Mesodermal cell (in vitro differentiated cells): Measurements from ENCODE around the gene RNF207.

Experiments used
- H3K27ac ChIP-seq: 2 replicates; pipeline ENCODE4 v1.7.0; 2013; ENCODE audit warnings: mild to moderate bottlenecking, low read depth, low read length, moderate library complexity; ENCODE audit not compliant: severe bottlenecking
- H3K36me3 ChIP-seq: 2 replicates; pipeline ENCODE4 v1.7.1; 2013; ENCODE audit warnings: mild to moderate bottlenecking, low read length, moderate library complexity; ENCODE audit not compliant: control insufficient read depth, insufficient read depth
- H3K4me1 ChIP-seq: one replicate; pipeline ENCODE4 v1.7.1; 2013; ENCODE audit warnings: mild to moderate bottlenecking, low read length; ENCODE audit not compliant: insufficient read depth, control insufficient read depth, poor library complexity, severe bottlenecking
- H3K4me3 ChIP-seq: 2 replicates; pipeline ENCODE4 v1.7.0; 2013; ENCODE audit warnings: low read length, control low read depth, mild to moderate bottlenecking; ENCODE audit not compliant: insufficient read depth, poor library complexity, severe bottlenecking; ENCODE audit errors: extremely low read depth
- H3K9me3 ChIP-seq: 2 replicates; pipeline ENCODE4 v1.7.1; 2013; ENCODE audit warnings: mild to moderate bottlenecking, low read length, moderate library complexity; ENCODE audit not compliant: control insufficient read depth
- WGBS, 2 experiments: methylation state at CpG; one replicate each; pipeline ENCODE4 v1.1.5; 2013; ENCODE audit warnings: missing lambda C conversion rate in 2 of 2; ENCODE audit not compliant: insufficient coverage in 2 of 2; 5-methylcytosine and 5-hydroxymethylcytosine counted together

The RNF207 gene

DNA sequence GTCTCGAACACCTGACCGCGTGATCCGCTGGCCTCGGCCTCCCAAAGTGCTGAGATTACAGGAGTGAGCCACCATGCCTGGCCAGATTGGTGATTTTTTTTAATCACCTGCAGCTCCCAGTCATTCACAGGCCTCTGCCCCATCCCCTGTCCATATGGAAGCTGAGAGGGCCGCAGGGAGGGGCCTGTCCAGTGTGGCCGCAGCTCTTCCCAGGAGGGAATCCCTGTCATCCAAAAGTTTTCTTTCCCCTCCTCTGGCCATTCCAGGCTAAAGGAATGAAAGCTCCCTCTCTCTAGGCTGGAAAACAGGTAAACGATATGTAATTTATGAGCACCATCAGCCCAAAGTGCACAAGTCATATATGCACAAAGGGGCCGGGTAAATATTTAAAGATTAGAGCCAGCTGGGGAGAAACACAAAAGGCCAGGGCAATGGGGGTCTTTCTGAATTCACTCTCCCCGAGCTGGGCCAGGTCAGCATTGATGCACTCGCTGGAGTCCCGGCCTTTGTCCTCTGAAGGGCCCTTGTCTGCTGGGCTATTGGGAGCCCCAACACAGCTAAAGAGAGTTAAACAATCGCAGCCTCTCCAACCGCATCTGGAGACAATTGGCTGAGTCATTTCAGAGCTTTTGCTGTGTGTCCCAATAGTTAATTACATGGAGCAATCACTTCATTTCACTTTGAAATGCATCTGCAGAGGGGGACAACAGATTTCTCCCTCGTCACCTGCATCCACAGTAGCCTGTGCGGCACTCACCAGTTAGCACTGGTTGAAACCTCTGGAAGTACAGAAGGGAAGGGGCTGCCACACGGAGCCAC is 34.2 kb downstream of the RNF207 start:
- Histone ChIP-seq H3K27ac (no peak overlapping the region), H3K36me3 (no peaks in the 10 kb centered on the region), H3K4me3 (no peak overlapping the region), H3K9me3 (no peaks in the 10 kb centered on the region), H3K4me1 (no peaks in the 10 kb centered on the region)
- 25 to 34% methylated on average over 11 to 13 of the region's 17 CpGs for WGBS, 2 experiments

DNA sequence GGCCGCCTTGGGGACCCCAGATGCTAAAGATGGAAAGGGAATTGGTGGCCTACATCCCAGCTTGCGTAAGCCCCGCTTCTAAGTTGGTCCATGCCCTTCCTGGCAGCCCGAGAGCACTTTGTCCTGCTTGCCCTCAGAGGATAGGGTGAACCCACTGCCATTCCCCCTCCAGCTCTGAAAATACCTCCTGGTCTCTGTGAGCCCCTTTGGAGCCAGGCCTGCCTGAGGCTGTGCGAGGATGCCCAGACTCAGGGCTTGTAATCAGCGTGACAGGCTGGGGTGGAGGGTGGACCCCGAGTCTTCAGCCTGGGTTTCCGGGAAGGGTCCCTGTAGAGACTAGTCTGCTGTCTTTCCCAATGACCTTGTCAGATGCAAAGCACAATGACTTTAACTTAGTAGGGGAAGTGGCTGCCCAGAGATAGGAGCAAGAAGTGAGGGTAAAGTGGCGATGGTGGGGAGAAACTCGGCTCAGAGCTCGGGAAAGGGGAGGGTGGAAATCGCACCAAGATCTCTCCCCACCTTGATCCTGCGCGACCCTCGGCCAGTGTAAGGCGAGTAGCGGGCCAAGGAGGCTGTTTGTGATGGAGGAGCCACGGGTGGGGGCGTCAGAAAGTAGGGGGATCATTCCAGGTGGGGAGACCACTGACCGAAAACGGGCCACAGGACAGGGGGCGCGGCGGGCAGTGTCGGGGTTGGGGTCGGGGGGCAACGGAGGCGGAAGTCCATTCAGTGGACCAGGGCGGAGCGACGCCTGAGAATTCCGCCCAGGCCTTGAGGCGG is 35.4 kb downstream of the RNF207 start:
- Histone ChIP-seq H3K36me3 (no peaks in the 10 kb centered on the region), H3K27ac (no peak overlapping the region), H3K4me3 (no peak overlapping the region), H3K9me3 (no peaks in the 10 kb centered on the region), H3K4me1 (no peaks in the 10 kb centered on the region)
- WGBS, 2 experiments, result 20 to 22% methylated on average over 23 to 28 of the region's 33 CpGs

DNA sequence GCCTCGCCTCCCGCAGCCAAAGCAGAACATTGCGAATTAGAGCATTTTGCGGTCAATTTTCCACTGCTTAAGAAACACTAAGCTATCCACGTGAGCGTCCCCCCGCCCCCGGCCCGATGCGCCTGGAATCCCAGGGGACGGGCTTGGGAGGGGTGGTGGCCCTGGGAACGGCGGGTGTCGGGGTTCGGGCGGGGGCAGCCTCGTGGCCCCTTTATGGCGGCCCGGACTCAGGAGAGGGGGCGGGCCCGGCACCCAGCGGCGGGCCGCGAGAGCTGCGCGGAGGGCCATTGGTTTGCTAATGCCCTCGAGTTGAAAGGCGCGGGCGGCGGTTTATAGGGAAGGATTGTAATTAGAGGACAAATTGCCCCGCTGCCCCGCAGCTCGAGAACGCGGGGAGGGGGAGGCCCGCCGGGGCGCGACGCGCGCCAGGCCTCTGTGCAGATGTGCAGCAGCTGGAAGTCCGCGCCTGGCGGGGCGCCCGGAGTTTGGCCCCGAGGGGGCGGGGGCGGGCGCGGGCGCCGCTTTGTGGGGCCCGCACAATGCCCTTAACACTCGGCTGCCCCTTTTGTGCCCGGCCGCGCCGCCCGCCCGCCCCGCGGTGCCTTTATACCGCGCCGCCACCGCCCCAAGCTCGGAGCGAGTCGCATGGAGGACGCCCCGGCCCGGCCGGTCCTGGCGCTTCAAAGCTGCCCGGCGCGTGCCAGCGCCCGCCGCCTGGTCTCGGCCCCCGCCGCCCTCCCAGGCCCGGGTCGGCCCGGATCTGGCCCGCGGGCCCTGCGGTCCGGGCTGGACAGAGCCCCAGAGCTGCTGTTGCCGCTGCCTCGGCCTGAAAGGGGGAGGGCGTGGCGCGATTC is 36.2 kb downstream of the RNF207 start:
- Histone ChIP-seq H3K9me3 (no peaks in the 10 kb centered on the region), H3K4me3 (peak overlapping the region; percentile 8), H3K36me3 (no peaks in the 10 kb centered on the region), H3K4me1 (no peaks in the 10 kb centered on the region), H3K27ac (no peak overlapping the region)
- 1% methylated on average over 34 to 75 of the region's 99 CpGs for WGBS, 2 experiments

DNA sequence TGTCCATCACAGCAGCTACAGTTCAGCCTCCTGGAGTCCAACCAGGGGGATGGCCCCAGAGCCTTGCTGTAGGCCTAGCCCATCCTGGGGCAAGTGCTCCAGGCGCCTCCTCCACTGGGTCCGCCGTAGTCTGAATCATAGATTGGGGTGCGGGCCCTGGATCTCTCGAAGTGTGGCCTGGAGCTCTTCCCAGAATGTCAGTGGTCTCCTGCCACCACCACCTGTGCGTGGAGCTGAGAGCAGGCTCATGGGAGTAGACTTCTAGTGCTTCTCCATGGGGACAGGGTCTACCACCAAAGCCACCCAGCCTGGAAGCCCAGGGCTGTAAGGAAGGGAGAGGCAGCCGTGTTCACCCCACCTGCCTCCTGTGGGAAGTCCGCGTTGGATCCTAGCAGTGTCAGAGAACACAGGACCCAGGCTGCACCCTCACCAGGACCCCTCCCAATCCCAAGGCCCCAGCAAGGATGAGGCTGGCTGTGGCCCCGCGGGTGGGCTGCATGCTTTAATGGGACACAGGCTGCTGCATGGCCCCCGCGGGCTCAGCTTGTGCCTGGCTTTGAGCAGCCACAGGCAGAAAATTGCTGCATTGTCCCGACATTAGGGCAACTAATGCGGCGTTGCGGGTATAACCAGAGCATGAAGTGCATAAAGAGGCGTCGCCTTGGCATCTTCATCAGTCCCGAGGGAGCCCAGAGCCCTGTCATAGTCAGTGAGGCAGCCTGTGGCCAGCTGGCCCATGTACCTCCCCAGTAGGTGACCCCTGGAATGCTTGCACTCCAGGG is 37.3 kb downstream of the RNF207 start:
- Histone ChIP-seq H3K27ac (no peak overlapping the region), H3K36me3 (no peaks in the 10 kb centered on the region), H3K9me3 (no peaks in the 10 kb centered on the region), H3K4me1 (no peaks in the 10 kb centered on the region), H3K4me3 (no peak overlapping the region)
- WGBS, 2 experiments, result 43 to 47% methylated on average over 19 to 20 of the region's 20 CpGs

DNA sequence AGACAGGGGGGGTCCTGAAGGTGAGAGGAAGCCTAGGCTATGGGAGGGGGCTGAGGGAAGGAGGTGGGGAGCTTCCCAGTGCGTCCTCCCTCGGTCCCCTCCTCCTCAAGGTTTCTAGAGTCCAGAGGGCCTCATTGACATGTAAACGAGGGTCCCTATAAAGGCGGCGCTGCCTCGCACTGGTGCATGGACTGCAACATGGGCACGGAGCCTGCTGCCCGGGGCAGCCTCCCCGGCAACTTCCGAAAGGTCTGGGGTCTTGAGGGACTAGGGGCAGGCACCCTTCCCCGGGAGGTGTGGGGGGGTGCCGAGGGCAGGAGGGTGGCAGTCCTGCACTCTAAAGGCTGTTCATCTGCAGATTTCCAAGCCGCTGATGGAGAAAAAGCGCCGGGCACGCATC is 38.1 kb downstream of the RNF207 start, which contains the start of gene HES3:
TSS of gene HES3 (plus strand) at position 187 of the 400 bp plus-strand sequence. CDS start at position 374, 187 bp downstream.
- Histone ChIP-seq H3K9me3 (no peaks in the 10 kb centered on the region), H3K36me3 (no peaks in the 10 kb centered on the region), H3K4me1 (no peaks in the 10 kb centered on the region), H3K4me3 (no peak within 1 kb of the TSS), H3K27ac (no peak within 1 kb of the TSS)
- 2 to 4% methylated on average over 10 to 12 of the region's 16 CpGs for WGBS, 2 experiments

DNA sequence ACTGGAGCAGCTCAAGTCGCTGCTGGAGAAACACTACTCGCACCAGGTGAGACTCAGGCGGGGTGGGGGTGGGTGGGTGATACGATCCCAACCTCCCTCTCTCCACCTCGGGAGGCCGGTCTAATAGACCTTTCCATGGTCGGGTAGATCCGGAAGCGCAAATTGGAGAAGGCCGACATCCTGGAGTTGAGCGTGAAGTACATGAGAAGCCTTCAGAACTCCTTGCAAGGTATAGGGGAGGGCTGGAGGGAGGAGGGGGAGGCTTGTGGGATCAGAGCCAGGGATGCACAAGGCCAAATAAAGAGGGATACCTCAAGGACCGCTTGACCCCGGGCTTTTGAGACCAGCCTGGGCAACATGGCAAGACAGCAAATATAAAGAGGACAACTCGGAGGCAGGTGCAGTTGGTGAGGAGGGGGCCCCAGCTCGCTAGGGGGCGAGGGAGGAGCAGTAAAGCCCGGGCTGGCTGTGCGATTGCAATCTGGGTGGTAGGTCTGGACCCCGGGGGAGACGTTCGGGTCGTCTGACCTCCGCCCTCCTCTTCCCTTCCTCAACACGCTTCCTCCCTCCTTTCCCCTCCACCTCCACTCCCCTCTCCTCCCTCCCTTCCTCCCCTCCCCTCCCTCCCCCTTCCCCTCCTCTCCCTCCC is 38.6 kb downstream of the RNF207 start:
- no peak overlapping the region for H3K4me3 ChIP-seq
- H3K27ac ChIP-seq, result no peak overlapping the region
- no peaks in the 10 kb centered on the region for H3K4me1 ChIP-seq
- no peaks in the 10 kb centered on the region for H3K9me3 ChIP-seq
- 0% methylated on average over 3 to 12 of the region's 24 CpGs for WGBS, 2 experiments
- H3K36me3 ChIP-seq, result no peaks in the 10 kb centered on the region

DNA sequence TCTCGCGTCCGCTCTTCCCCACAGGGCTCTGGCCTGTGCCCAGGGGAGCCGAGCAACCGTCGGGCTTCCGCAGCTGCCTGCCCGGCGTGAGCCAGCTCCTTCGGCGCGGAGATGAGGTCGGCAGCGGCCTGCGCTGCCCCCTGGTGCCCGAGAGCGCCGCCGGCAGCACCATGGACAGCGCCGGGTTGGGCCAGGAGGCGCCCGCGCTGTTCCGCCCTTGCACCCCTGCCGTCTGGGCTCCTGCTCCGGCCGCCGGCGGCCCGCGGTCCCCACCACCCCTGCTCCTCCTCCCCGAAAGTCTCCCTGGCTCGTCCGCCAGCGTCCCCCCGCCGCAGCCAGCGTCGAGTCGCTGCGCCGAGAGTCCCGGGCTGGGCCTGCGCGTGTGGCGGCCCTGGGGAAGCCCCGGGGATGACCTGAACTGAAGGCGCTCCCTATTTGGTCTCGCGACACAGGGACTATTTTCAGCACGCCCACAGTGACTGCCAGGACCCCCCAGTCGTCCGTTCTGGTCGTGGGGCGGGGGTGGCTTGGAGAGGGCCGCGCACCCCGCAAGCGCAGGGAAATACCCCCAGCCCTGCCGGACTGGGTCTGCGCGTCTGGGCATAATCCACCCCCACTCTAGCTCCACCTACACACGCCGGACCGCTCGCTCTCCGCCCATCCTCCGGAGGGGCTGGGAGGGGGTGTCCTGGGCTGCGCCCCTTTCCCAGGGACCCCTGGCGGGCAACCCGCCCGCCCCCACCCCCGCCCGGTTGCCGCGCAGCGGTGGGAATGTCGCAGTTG is 39.4 kb downstream of the RNF207 start:
- 0% methylated on average over 43 to 62 of the region's 79 CpGs for WGBS, 2 experiments

DNA sequence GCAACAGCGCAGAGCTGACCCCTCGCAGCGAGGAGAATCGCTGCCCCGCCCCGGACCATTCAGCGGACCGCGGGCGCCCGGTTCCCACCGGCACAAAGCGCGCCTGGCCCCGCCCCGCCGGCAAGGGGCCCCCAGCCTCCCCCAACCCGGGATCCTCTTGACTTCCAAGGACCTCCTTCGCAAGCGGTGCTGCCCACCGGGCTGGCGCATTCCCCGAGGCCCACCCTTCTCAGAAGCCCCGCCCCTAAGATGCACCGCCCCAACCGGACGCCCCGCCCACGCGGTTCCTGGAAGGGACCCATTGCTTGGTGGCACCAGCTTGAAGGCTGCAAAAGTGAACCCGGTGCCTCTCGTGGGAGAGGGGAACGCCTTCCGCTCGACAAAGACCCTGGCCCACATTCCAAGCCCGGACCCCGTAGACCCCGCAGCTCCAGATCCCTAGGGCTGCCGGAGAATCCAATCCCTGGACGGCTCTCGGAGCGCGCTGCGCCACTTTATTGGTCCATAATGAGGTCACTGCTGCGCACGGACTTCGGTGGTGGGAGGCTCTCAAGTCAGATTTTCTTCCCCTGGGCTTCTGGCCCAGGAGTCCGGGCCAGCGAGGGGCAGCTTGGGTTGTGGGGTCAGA is 40.1 kb downstream of the RNF207 start:
- Histone ChIP-seq H3K4me3 (peak overlapping the region; percentile 23), H3K36me3 (no peaks in the 10 kb centered on the region), H3K9me3 (no peaks in the 10 kb centered on the region), H3K27ac (no peak overlapping the region), H3K4me1 (no peaks in the 10 kb centered on the region)
- WGBS, 2 experiments, result 2 to 4% methylated on average over 36 to 46 of the region's 49 CpGs

More for the DNA sequence above, 39.4 kb downstream of the RNF207 start:
- Histone ChIP-seq H3K9me3 (no peaks in the 10 kb centered on the region), H3K36me3 (no peaks in the 10 kb centered on the region), H3K27ac (no peak overlapping the region), H3K4me3 (peak overlapping the region; percentile 23), H3K4me1 (no peaks in the 10 kb centered on the region)
